Chondrocyte (in vitro differentiated cells): ENCODE results near the gene LRRC8A. TPM values are rescaled to one million over a fixed set of nuclear protein-coding genes. Genes with fewer than 3 reads are reported as not detected.
A peak's percentile ranks its signal among the peaks of the same experiment; 100 is the strongest.

Source experiments
- DNase-seq: peaks from one replicate; pipeline ENCODE4 v3.0.0; 2021; ENCODE audit warnings: mixed read lengths, low spot score
- H3K27ac Mint-ChIP-seq: one replicate; pipeline ENCODE4 v1.8.0; 2021; ENCODE audit warnings: mild to moderate bottlenecking, moderate library complexity, mixed read lengths; ENCODE audit not compliant: unreplicated experiment
- H3K27me3 Mint-ChIP-seq: 2 replicates; pipeline ENCODE4 v1.8.0; 2021; ENCODE audit warnings: low read depth, mixed read lengths
- H3K36me3 Mint-ChIP-seq: 2 replicates; pipeline ENCODE4 v1.8.0; 2021; ENCODE audit warnings: low read depth, mixed read lengths
- H3K4me1 Mint-ChIP-seq: 2 replicates; pipeline ENCODE4 v1.8.0; 2021; ENCODE audit warnings: low read depth, mild to moderate bottlenecking, mixed read lengths
- H3K4me3 Mint-ChIP-seq: one replicate; pipeline ENCODE4 v1.8.0; 2021; ENCODE audit warnings: mild to moderate bottlenecking, moderate library complexity, mixed read lengths; ENCODE audit not compliant: unreplicated experiment
- H3K9me3 Mint-ChIP-seq: 2 replicates; pipeline ENCODE4 v1.8.0; 2021; ENCODE audit warnings: low read depth, mixed read lengths
- long read RNA-seq: library from polyadenylated mRNA; stranded (forward); transcript quantifications from one replicate; pipeline ENCODE4 v2.0.0, GENCODE V29; 2021
- total RNA-seq: library from RNA; stranded (reverse); gene quantifications from 3 replicates; pipeline ENCODE4 v1.2.1, GENCODE V29; 2021
- TF ChIP-seq, protein P1 (sequence below): fragments of 200-600 bp; sonication (generic); IDR thresholded peaks from 2 replicates; pipeline ENCODE4 v1.5.0; 2021; ENCODE audit warnings: antibody characterized with exemption, mild to moderate bottlenecking, moderate library complexity

Gene LRRC8A
- total RNA-seq = 36.9 to 58.9 TPM (median 55.0 TPM) in 3 replicates
- long read RNA-seq, full-length matches to known transcripts = 174 of 232 reads
- long read RNA-seq, partial matches to known transcripts = 37 of 232 reads
- long read RNA-seq, other reads (novel, unspliced or antisense) = 21 of 232 reads

- H3K4me1 Mint-ChIP-seq = peaks cover 48% of the 10 kb centered on the region
- peaks cover 2% of the 10 kb centered on the region for H3K36me3 Mint-ChIP-seq
- TF ChIP-seq, protein P1, sequence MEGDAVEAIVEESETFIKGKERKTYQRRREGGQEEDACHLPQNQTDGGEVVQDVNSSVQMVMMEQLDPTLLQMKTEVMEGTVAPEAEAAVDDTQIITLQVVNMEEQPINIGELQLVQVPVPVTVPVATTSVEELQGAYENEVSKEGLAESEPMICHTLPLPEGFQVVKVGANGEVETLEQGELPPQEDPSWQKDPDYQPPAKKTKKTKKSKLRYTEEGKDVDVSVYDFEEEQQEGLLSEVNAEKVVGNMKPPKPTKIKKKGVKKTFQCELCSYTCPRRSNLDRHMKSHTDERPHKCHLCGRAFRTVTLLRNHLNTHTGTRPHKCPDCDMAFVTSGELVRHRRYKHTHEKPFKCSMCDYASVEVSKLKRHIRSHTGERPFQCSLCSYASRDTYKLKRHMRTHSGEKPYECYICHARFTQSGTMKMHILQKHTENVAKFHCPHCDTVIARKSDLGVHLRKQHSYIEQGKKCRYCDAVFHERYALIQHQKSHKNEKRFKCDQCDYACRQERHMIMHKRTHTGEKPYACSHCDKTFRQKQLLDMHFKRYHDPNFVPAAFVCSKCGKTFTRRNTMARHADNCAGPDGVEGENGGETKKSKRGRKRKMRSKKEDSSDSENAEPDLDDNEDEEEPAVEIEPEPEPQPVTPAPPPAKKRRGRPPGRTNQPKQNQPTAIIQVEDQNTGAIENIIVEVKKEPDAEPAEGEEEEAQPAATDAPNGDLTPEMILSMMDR = peak; percentile 41
- peak; percentile 96 for DNase-seq
- H3K9me3 Mint-ChIP-seq = no peaks in the 10 kb centered on the region
- H3K27me3 Mint-ChIP-seq = no peaks in the 10 kb centered on the region
- H3K4me3 Mint-ChIP-seq = peak within 1 kb of the TSS; percentile 88
- H3K27ac Mint-ChIP-seq = peak within 1 kb of the TSS; percentile 94
Observed at GRCh38 chr9:128881884-128882676, at the start of gene LRRC8A, which contains the start of gene KYAT1. TSS of gene LRRC8A (plus strand) at chr9:128882133. CDS start at chr9:128907165, 25,032 bp downstream. TSS of gene KYAT1 (minus strand) at chr9:128881950. CDS start at chr9:128845405, 36,545 bp downstream.

GRCh38 chr9:128833696-128834095, 48.2 kb upstream of the LRRC8A start:
- H3K9me3 Mint-ChIP-seq = no peaks in the 10 kb centered on the region
- DNase-seq = no peak
- H3K4me3 Mint-ChIP-seq = no peak overlapping the region
- no peak overlapping the region for H3K27ac Mint-ChIP-seq
- TF ChIP-seq, protein P1 = no peak
- H3K4me1 Mint-ChIP-seq = peaks cover 12% of the 10 kb centered on the region
- no peaks in the 10 kb centered on the region for H3K27me3 Mint-ChIP-seq
- H3K36me3 Mint-ChIP-seq = peaks cover 6% of the 10 kb centered on the region

GRCh38 chr9:128835246-128836210, 46.4 kb upstream of the LRRC8A start:
- no peak for DNase-seq
- H3K27me3 Mint-ChIP-seq = no peaks in the 10 kb centered on the region
- TF ChIP-seq, protein P1 = no peak
- no peak overlapping the region for H3K27ac Mint-ChIP-seq
- H3K4me3 Mint-ChIP-seq = no peak overlapping the region
- no peaks in the 10 kb centered on the region for H3K9me3 Mint-ChIP-seq
- H3K4me1 Mint-ChIP-seq = no peaks in the 10 kb centered on the region
- peaks cover 5% of the 10 kb centered on the region for H3K36me3 Mint-ChIP-seq

DNA sequence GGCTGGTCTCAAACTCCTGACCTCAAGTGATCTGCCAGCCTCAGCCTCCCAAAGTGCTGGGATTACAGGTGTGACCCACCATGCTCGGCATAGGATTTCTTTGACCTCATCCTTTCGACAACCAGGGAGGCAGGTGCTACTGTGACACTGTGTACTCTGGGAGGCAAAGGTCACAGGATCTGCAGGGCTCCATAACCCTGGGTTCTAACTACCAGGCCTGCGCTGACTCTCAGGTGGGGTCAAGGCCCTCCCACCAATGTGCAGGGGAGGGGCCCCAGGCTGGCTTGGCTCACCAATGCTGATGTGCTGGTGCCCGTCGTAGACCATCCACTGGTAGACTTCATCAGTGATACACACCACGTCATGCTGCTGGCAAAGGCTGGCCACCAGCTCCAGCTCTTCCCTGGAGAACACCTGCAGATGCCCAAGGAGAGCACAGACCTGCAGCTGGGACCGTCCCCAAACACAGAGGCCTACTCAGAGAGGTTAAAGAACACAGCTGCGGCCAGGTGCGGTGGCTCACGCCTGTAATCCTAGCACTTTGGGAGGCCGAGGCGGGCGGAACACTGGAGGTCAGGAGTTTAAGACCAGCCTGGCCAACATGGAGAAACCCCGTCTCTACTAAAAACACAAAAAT, 45.3 kb upstream of the LRRC8A start:
- TF ChIP-seq, protein P1 = no peak
- DNase-seq = no peak
- no peaks in the 10 kb centered on the region for H3K9me3 Mint-ChIP-seq
- no peak overlapping the region for H3K4me3 Mint-ChIP-seq
- H3K4me1 Mint-ChIP-seq = no peaks in the 10 kb centered on the region
- no peak overlapping the region for H3K27ac Mint-ChIP-seq
- peaks cover 5% of the 10 kb centered on the region for H3K36me3 Mint-ChIP-seq
- H3K27me3 Mint-ChIP-seq = no peaks in the 10 kb centered on the region
